Measurements from ENCODE around the gene TEX55.
"Not testable (repeated sequence)": the region's sequence is repeated elsewhere in the genome, so short reads cannot be mapped to it uniquely, and the experiment has no call there.

The TEX55 gene

DNA sequence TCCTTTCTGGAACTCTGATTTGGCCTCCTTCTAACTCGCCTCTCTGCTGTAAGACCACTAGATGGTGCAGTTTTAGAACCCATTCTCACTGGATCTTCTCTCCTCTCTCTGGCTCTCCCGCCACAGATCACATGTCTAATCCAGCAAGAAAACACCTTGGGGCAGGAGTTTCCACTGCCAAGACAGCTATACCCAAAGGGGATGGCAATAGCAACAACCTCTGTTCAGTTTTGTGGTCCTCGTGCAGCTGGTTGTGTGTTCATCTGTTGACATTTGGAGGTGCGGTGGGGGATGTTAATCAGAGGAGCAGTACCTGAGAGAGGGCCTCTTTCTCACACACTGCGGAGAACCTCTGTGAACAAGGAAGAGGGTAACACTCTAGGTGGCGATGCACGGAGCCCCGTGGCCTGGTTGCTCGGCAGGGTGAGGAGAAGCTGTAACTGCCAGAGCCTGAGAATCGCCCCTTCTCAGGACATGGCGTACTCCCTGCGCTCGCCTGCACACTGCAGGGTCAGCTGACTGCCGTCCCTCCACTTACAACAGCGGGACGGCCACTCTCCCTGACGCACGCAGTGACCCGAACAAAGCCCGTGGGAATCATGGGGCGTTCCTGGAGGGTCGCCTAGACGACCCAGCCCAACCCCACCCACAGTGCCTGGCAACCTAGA is at the start of gene TEX55:
TEX55 (plus strand) TSS at position 666 of the 668 bp plus-strand sequence. CDS start 25 bp downstream, outside the sequence.
- peak; percentile 20 for DNase-seq

DNA sequence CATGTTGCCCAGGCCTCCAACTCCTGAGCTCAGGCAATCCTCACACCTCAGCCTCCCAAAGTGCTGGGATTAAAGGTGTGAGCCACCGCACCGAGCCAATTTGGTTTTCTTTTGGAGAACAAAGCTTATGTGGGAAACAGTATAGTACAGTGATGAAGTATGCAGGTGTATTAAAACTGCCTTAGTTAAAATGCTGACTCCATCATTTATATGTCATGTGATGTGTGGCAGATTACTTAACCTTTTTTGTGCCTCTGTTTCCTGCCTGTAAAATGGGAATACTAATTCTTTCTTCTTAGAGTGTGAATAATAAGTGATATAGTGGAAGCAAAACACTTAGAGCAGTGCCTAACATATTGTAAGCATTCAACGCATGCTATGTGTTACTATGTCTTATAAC is 48.0 kb upstream of the TEX55 start:
- DNase-seq = no peak

DNA sequence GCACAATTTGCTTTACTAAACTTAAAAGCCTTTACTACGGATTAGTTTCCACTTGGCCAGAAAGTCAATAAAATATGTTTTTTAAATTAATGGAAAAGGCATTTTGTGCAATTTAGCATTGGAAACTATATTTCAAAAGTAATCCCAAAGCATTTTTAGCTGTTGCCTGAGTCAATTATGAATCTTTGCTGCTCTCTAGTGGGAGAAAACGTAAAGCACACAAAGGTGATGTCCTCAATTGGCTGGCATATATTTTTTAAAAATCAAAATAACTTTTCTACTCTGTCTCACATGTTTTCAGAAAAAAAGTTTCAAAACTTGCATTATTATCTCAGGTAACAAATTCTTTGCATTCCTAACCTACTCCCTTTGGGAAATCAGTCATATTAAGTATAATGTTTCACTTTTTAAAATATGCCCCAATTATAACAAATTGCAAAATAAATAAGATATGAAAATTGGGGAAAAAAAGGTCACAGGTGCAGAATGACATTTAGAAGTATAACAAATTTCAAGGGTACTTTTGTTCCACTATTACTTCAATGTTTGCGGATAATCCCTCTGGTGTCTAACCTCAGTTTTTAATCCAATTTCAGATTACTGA is 47.2 kb upstream of the TEX55 start:
- peak; percentile 12 for DNase-seq

DNA sequence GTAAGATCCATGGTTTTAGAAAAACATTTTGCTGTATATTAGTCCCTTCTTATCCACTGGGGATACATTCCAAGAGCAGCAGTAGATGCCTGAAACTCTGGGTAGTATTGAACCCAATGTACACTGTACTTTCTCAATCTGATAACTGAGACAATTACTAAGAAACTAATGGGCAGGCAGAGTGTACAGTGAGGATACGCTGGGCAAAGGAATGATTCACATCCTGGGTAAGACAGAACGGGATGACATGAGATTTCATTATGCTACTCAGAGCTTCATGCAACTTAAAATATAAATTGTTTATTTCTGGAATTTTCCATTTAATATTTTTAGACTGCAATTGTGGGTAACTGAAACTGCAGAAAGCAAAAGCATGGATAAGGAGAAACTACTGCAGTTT is 46.2 kb upstream of the TEX55 start:
- DNase-seq = no peak

DNA sequence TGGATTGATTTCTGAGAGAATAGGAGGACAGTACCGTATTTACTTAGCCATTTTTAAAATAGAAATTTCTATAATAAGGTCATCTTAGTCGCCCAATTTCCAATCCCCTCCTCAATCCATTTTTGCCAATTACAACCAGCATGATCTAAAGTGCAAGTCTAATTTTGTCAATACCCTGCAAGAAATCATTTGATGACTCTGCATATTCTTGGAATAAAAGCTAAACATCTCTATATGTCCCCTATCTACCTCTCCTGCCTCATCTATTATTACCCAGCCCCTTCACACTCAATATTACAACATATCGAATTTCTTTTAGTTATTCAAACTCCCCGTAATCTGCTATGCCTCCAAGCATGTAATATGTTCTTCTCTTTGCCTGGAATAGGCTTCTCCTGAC is 41.9 kb upstream of the TEX55 start:
- DNase-seq = no peak

DNA sequence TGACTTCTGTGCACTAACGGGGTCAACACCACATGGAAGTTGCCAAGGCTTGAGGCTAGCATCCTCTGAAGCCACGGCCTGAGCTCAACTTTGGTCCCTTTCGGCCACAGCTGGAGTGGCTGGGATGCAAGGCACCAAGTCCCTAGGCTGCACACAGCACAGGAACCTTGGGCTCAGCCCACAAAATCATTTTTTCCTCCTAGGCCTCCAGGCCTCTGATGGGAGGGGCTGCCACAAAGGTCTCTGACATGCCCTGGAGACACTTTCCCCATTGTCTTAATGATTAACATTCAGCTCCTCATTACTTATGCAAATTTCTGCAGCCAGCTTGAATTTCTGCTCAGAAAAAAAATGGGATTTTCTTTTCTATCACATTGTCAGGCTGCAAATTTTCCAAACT is 27.6 kb upstream of the TEX55 start:
- DNase-seq = not testable (repeated sequence)

DNA sequence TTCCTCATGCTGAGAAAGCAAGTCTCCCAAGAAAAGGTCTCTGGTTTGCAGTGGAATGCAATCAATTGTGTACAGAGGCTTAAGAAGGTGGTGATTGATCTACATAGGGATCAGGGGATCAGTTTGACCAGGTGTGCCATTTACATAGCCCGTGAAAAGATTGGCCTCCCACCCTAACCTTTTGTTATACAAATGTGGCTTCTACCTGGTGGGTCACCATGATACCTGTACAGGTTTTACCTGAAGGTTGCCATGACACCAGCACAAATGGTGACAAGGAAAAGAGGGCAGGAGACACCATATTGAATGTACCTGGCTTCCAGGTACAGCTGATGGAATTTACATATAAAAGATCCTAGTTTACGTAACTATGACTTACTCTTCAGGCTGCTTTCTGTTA is 25.5 kb upstream of the TEX55 start:
- no peak for DNase-seq

DNA sequence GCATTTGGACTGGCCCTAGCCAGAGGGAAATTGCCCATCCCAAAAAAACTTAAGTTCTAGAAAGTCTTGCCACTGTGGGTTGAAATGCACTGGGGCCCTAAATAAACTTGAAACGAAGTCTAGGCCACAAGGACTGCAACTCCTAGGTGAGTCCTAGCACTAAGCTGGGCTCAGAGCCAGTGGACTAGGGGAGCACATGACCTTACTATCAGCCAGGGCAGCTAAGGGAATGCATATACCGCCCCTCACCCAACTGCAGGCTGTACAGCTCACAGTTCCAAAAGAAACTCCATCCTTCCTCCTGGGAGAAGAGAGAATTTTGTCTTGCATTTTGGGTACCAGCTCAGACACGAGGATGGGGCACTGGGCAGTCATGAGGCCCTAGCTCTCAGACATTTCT is 23.6 kb upstream of the TEX55 start:
- no peak for DNase-seq

DNA sequence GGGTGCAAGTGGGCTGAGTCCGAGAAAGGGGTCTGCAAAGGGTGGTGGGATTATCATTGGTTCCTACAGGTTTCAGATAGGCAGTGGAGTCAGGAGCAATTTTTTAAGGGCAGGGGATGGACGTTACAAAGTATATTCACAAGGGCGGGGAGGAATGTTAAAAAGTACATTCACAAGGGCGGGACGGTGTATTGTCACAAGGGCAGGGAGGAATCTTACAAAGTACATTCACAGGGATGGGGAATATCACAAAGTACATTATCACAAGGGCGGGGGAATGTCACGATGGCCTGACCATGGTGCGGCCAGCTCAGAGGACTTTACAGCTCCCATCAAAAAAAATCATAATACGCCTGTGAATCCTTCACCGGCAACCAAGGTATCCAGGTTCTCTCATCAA is 20.6 kb upstream of the TEX55 start:
- DNase-seq = no peak

DNA sequence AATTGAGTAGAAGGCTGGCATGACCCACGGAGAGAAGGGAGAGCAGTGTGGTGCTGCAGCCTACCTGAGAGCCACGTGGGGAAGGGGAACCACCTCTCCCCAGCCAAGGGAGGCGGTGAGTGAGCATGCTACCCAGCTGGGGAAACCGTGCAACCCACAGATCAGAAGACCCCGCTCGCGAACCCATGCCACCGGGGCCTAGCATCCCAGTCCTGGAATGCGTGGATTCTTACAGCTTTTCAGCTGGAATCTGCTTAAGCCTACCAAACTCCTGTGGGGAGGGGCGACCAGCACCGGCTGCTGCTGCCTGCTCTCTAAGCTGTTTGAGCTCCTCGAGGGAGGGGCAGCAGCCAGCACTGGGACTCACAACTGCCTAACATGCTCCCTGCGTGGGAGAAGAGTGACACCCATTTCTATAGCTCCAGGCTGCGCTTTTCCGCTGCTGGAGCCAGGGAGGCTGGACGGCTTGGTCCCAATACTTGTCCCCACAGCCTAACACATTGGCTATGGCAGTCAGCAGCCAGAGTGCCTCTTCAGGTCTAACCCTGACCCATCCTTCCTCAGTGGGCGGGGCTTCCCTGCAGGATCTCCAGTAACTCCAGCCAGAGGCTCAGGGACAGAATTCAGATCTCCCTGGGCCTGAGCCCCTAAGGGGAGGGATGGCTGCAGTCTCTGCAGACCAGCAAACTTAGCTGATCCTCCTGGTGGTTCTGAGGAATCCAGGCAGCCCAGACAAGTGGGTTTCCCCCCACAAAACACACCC is 20.0 kb upstream of the TEX55 start:
- no peak for DNase-seq

DNA sequence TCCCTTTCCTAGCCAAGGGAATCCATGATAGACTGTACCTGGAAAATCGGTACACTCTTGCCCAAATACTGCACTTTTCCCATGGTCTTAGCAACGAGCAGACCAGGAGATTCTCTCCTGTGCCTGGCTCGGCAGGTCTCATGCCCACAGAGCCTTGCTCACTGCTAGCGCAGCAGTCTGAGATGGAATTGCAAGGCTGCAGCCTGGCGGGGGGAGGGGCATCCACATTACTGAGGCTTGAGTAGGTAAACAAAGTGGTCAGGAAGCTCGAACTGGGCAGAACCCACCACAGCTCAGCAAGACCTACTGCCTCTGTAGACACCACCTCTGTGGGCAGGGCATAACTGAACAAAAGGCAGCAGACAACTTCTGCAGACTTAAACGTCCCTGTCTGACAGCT is 15.7 kb upstream of the TEX55 start:
- DNase-seq = not testable (repeated sequence)

DNA sequence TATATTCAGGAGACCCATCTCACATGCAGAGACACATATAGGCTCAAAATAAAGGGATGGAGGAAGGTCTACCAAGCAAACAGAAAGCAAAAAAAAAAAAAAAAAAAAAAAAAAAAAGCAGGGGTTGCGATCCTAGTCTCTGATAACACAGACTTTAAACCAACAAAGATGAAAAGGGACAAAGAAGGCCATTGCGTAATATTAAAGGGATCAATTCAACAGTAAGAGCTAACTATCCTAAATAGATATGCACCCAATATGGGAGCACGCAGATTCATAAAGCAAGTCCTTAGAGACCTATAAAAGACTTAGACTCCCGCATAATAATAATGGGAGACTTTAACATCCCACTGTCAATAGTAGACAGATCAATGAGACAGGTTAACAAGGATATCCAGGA is 13.7 kb upstream of the TEX55 start:
- not testable (repeated sequence) for DNase-seq

DNA sequence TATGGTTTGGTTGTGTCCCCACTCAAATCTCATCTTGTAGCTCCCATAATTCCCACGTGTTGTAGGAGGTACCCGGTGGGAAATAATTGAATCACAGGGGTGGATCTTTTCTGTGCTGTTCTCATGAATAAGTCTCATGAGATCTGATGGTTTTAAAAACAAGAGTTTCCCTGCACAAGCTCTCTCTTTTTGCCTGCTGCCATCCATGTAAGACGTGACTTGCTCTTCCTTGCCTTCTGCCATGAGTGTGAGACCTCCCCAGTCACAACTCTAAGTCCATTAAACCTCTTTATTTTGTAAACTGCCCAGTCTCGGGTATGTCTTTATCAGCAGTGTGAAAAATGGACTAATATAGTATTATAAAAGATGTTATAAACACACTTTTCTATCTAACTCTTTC is 6.6 kb upstream of the TEX55 start:
- not testable (repeated sequence) for DNase-seq

DNA sequence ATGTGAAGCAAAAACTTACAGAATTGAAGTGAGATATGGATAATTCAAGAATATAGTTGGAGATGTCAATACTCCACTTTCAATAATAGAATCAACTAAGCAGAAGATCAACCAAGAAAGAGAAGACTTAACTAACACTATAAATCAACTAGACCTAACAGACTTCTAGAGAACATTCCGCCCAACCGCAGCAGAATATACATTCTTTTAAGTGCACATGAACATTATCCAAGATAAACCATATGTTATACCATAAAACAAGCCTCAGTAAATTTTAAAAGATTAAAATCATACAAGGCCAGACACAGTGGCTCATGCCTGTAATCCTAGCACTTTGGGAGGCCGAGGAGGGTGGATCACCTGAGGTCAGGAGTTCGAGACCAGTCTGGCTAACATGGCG is 5.5 kb upstream of the TEX55 start:
- DNase-seq = no peak

DNA sequence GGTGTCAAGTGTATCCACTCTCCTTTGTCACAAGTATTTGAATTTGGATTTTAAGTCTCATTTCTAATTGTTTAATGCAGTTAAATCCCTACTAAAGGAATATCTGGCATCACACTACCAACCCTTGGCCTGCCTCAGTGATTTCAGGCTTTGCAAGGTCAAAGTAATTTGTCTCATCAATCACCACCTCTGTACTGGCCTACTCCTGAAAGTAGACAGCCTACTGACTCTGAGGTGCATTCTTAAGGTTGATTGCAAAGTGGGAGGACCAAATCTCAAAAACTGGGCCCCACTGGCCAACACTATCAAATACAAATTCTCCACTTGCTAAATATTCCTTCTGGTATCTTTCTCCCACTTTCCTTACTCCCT is 851 bp upstream of the TEX55 start:
- no peak for DNase-seq

DNA sequence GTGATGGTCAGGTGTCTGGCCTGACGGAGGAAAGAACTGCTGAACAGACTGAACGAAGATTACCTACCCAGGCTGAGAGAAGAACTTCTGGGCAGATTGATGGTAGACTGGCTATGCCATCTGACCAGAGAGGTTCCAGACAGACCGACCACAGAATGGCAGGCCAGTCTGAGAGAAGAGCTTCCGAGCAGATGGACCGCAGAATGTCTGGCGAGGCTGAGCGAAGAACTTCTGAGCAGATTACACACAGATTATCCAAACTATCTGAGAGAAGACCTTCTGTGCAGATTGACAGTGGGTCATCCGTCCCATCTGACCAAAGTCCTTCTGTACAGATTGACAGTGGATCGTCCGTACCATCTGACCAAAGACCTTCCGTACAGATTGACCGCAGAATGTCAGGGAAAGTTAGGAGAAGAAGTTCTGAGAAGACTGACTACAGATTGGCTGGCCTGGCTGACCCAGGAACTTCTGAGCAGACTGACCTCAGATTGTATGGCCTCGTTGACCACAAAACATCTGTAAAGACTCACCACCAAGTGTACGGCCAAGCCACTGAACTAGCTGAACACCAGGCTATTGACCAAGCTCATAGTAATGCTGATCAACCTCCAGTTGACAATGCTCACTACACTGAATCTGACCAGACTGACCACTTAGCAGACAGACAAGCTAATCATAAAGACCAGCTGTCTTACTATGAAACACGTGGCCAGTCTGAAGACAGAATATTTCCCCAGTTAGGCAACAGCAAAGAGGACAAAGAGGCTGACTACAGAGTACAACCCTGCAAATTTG is 812 bp downstream of the TEX55 start:
- no peak for DNase-seq

DNA sequence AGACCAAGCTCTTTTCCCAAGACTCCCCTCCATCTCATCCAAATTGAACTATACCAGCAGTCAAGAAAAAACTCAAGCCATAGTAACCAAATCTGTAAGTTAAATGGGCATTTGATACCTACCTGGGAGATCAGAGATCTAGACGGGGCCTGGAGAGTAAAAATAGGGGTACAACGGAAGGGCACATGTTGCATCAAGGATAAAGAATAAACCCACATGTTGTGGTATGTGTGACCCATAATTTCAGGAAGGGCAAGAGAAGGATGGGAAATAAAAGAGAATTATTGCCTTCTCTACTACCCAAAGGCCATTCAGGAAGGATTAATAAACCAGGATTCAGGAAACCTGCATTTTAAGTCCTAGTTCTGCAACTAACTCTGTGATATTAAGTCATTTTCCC is 1.5 kb downstream of the TEX55 start:
- DNase-seq = no peak

DNA sequence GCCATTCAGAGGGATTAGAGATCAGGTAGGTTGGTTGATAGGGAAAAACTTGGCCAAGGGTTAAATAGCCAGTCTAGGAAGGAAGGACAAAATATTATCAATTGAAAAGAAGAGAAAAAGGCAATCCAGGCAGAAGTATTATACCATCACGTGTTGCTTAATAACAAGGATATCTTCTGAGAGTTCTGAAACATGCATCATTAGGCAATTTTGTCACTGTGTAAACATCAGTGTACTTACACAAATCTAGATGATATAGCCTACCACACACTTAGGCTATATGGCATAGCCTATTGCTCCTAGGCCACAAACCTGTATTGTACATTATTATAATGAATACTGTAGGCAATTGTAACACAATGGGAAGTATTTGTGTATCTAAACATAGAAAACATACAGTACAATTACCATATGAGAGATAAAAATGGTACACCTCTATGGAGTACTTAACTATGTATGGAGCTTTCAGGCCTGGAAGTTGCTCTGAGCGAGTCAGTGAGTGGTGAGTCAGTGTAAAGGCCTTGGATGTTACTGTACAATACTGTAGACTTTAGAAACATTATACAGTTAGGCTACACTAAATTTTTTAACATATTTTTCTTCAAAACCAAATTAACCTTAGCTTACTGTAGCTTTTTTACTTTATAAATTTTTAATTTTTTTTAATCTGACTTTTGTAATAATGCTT is 2.7 kb downstream of the TEX55 start:
- no peak for DNase-seq

DNA sequence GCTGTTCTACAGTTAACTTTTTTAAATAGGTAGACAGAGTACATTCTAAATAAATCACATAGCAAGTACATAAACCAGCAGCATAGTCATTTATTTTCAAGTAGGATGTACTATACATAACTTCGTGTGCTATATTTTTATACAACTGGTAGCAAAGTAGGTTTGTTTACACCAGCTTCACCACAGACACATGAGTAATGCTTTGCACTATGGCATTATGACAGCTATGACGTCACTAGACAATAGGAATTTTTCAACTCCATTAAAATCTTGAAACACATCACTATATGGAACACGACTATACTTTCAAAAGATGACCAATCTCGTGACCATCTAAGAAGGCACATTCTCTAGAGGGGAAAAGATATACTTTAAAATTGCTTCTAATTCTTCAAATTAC is 3.5 kb downstream of the TEX55 start:
- no peak for DNase-seq

DNA sequence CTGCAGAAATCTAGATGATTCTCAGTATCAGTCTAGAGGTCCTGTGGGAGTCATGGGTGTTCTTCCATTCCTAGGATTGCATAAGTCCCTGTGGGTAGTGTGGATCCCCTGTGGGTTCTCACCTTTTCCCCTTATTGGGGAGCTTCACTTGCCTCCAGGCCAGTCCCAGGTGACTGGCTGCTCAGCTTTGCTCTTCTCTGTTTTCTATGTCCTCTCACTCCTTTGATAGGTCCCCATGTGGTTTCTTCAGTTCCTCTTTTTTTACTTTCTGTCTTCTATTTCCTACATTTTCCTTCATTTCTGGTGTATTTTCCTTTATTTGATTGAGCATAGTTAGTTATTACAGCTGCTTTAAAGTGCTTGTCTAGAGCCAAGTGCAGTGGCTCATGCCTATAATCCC is 10.9 kb downstream of the TEX55 start:
- no peak for DNase-seq

DNA sequence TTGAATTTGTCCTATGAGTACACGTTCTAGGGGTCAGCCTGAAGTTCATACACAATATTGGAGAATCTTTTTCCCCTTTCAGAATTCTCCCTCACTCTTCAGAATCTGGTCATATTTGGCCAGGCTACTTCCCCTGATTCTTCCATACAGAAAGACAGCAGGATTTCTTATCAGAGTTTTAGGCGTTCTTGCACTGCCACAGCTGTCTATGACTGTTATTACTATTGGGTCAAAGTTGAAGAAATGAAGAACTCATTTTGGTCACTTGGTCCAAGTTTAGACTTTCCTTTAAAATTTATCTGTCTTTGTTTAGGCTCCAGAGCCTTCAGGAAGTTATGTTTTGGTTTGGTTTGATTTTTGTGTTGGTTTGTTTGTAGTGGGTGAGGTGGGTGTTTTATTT is 12.0 kb downstream of the TEX55 start:
- DNase-seq = no peak

DNA sequence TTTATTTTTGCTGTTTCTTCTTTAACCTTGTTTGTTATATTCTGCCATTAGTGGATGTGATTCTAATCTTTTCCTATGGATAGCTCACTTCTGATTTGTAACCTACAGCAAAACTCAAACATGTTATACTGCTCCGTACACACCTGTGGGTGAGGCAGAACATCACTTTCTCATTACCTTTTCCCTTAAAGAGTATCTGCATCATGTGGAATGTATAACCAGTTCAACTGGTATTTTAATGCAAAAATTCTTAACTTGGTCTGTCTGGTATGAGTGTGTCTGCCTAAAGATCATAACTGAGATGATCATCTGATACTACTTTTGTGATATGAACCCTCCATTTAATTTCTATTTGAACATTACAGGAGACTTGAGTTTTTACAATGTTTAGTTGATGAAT is 14.4 kb downstream of the TEX55 start:
- no peak for DNase-seq

DNA sequence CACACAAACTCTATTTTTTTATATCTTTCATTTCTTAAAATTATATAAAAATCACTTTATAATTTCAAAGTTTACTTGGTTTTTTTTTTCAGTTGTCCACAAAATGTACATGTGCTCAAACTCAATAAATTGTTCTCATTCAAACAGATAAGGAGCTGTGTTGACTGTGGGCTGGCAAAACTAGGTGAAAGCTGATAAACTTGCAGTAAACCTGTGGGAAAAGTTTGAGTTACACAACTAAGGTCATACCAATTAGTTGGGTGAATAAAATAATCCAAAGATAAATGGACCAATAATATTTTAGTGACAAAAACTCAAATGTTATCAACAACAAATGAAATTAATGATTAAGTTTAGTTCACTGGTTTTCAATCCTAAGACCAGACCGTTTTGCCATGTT is 14.8 kb downstream of the TEX55 start:
- DNase-seq = no peak

Data from CD4-positive, alpha-beta T cell treated with Interleukin-6 for 4 hours (primary cell).